HG03159 (cell line): ENCODE results near the gene INF2.

Experiments
- ATAC-seq: cut with Tn5 transposase; IDR thresholded peaks from one replicate; pipeline ENCODE4 v1.9.1; 2021; ENCODE audit warnings: mild to moderate bottlenecking, moderate library complexity; ENCODE audit not compliant: unreplicated experiment

Gene INF2

GRCh38 chr14:104687601-104688504, 1.6 kb upstream of the INF2 start:
- no peak for ATAC-seq

- no peak for ATAC-seq
Measured at GRCh38 chr14:104688505-104689108, 811 bp upstream of the INF2 start.

GRCh38 chr14:104689881-104690711, 678 bp downstream of the INF2 start:
- ATAC-seq: no peak

GRCh38 chr14:104690861-104691455, 1.5 kb downstream of the INF2 start:
- no peak for ATAC-seq

- ATAC-seq: no peak
Measured at GRCh38 chr14:104691546-104692260, 2.3 kb downstream of the INF2 start.

- no peak for ATAC-seq
Measured at GRCh38 chr14:104692261-104692938, 3.0 kb downstream of the INF2 start.

GRCh38 chr14:104692939-104693315, 3.5 kb downstream of the INF2 start:
- ATAC-seq: no peak

GRCh38 chr14:104693482-104694431, 4.3 kb downstream of the INF2 start:
- no peak for ATAC-seq

- ATAC-seq: no peak
Measured at GRCh38 chr14:104694475-104694950, 5.1 kb downstream of the INF2 start.

- no peak for ATAC-seq
Measured at GRCh38 chr14:104694991-104695659, 5.7 kb downstream of the INF2 start.

GRCh38 chr14:104695660-104696000, 6.2 kb downstream of the INF2 start:
- no peak for ATAC-seq

GRCh38 chr14:104696671-104697316, 7.4 kb downstream of the INF2 start:
- ATAC-seq: no peak

- ATAC-seq: no peak
Measured at GRCh38 chr14:104697317-104697703, 7.9 kb downstream of the INF2 start.

- no peak for ATAC-seq
Measured at GRCh38 chr14:104697892-104698583, 8.6 kb downstream of the INF2 start.

GRCh38 chr14:104698688-104699425, 9.4 kb downstream of the INF2 start:
- no peak for ATAC-seq

GRCh38 chr14:104699426-104699748, 10.0 kb downstream of the INF2 start:
- ATAC-seq: no peak

GRCh38 chr14:104700225-104700651, 10.8 kb downstream of the INF2 start:
- no peak for ATAC-seq
